Measurements from ENCODE around the gene SCARF2. TPM values are rescaled to one million over a fixed set of nuclear protein-coding genes. Genes with fewer than 3 reads are reported as not detected.
"Not testable (repeated sequence)": the region's sequence is repeated elsewhere in the genome, so short reads cannot be mapped to it uniquely, and the experiment has no call there.

The SCARF2 gene
- total RNA-seq, 2 donors from 2014 or later = 0.48 TPM; not detected in 1

- DNase-seq (ENCODE audit: low spot score) (no peak), ATAC-seq (no peak)
- H3K9me3 Mint-ChIP-seq = no peaks in the 10 kb centered on the region
- H3K4me3 Mint-ChIP-seq = no peak overlapping the region
- peaks cover 27 to 32% of the 10 kb centered on the region in 2 donors for H3K4me1 Mint-ChIP-seq (ENCODE audit: low read depth in 2 of 2)
- H3K36me3 Mint-ChIP-seq = no peaks in the 10 kb centered on the region
- H3K27me3 Mint-ChIP-seq = no peaks in the 10 kb centered on the region
- H3K27ac Mint-ChIP-seq = no peak overlapping the region
Observed at GRCh38 chr22:20399866-20400605, 37.6 kb downstream of the SCARF2 start.

- H3K9me3 Mint-ChIP-seq = no peaks in the 10 kb centered on the region
- H3K4me1 Mint-ChIP-seq (ENCODE audit: low read depth in 2 of 2) = peaks cover 21 to 27% of the 10 kb centered on the region in 2 donors
- no peaks in the 10 kb centered on the region for H3K27me3 Mint-ChIP-seq
- DNase-seq (ENCODE audit: low spot score) (no peak), ATAC-seq (no peak)
- H3K4me3 Mint-ChIP-seq = no peak overlapping the region
- H3K36me3 Mint-ChIP-seq = no peaks in the 10 kb centered on the region
- no peak overlapping the region for H3K27ac Mint-ChIP-seq
Observed at GRCh38 chr22:20398420-20398819, 39.2 kb downstream of the SCARF2 start.

GRCh38 chr22:20397498-20397897 is 40.1 kb downstream of the SCARF2 start:
- H3K36me3 Mint-ChIP-seq = no peaks in the 10 kb centered on the region
- no peak for ATAC-seq
- peaks cover 16 to 21% of the 10 kb centered on the region in 2 donors for H3K4me1 Mint-ChIP-seq (ENCODE audit: low read depth in 2 of 2)
- no peak for DNase-seq (ENCODE audit: low spot score)
- no peak overlapping the region for H3K4me3 Mint-ChIP-seq
- H3K9me3 Mint-ChIP-seq = no peaks in the 10 kb centered on the region
- H3K27ac Mint-ChIP-seq = no peak overlapping the region
- no peaks in the 10 kb centered on the region for H3K27me3 Mint-ChIP-seq

DNA sequence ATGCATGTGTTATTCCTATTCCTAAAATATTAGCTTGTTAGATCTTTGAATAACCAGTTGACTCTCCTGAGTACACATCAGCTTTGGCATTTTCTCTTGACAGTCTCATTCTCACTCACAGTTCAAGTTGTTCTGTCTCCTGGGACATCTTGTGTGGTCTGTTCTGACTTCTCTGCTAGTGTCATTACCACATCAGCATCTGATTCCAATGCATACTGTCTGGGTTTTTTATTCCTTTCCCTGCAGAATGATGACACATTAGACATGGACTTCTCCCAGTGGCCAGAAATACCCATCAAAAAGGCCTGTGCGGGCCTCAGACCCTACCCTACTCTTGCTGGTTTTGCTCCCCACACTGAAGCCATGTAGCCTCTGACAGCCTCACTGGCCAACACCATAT is 41.0 kb downstream of the SCARF2 start:
- Mint-ChIP-seq H3K9me3 (no peaks in the 10 kb centered on the region), H3K27ac (no peak overlapping the region), H3K27me3 (no peaks in the 10 kb centered on the region), H3K4me1 (ENCODE audit: low read depth in 2 of 2) (peaks cover 15 to 21% of the 10 kb centered on the region in 2 donors), H3K36me3 (no peaks in the 10 kb centered on the region), H3K4me3 (no peak overlapping the region)
- DNase-seq (ENCODE audit: low spot score) (no peak), ATAC-seq (no peak)

GRCh38 chr22:20395907-20396287 is 41.7 kb downstream of the SCARF2 start:
- DNase-seq (ENCODE audit: low spot score) = no peak
- peak overlapping the region; percentile 84 for H3K4me3 Mint-ChIP-seq
- no peak for ATAC-seq

DNA sequence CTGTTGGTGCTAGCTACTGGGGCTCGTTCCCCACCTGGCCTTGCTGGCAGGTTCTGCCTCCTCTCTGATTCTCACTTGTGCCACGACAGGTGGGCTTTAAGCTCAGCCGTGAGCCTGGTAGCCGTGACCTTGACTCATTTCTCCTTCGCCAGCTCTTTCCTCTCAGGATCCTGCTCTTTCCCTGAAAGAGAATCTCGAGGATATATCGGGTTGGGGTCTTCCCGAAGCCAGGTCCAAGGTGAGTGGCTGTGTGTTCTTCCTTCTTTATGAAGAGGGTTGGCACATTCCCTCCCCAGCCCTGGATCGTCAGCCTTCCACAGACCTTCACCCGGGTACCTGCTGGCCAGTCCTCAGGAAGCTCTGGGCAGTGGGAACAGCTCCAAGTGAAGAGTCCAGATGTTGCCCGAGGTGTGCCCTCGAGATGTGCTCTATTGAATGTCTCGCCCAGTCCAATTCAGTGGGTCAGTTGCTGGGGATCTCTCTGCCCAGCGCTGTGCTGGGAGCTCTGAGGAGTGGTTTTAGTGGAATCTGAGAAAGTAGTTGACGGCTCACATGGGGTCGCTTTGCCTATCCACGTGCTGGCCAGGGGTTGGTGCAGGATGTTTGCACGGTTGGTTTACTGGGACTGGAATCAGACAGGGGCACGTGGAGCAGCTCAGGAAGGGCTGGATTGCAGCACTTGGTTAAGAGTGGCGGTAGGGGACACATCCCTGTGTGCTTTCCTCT is 42.3 kb downstream of the SCARF2 start:
- Mint-ChIP-seq H3K4me1 (ENCODE audit: low read depth in 2 of 2) (peaks cover 13 to 21% of the 10 kb centered on the region in 2 donors), H3K9me3 (no peaks in the 10 kb centered on the region), H3K27ac (no peak overlapping the region), H3K4me3 (peak overlapping the region; percentile 84), H3K36me3 (no peaks in the 10 kb centered on the region), H3K27me3 (no peaks in the 10 kb centered on the region)
- DNase-seq (ENCODE audit: low spot score) (no peak), ATAC-seq (no peak)

More at GRCh38 chr22:20395907-20396287, 41.7 kb downstream of the SCARF2 start:
- H3K36me3 Mint-ChIP-seq = no peaks in the 10 kb centered on the region
- H3K27ac Mint-ChIP-seq = no peak overlapping the region
- no peaks in the 10 kb centered on the region for H3K9me3 Mint-ChIP-seq
- H3K4me1 Mint-ChIP-seq (ENCODE audit: low read depth in 2 of 2) = peaks cover 13 to 21% of the 10 kb centered on the region in 2 donors
- no peaks in the 10 kb centered on the region for H3K27me3 Mint-ChIP-seq

DNA sequence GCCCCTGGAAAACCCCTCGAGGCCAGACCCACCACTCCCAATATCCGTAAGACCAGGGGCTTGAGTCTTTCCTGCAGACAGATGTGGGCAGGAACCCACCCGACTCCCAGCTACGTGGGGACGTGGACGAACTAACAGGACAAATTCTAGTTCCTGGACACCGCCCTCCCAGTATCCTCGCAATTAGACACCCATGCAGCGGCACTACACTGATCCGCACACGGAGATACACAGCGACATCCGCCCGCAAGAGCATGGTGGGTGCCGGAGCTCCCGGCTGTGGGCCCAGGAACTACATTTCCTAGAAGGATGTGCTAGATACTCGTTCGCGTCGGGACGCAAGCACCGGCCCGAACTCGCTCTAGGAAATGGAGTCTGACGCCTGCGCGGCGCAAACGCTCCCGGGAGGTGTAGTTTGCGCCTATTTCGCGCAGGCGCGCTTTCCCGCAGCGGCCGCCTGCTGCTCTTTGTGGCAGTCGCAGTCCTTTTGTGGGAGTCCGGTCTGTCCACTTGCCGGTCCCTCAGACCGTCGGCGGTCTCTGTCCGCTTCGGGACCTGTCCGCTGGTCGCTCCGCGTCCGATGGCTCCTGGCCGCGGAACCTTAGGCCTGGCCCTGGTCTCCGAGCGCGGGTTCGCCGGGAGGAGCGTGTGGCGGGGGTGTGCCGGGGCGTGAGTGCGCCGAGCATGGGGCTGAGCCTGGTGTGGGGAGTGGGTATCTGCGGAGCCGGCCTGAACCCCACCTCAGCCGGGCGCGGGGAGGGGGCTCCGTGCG is 43.7 kb downstream of the SCARF2 start, which contains the start of gene ZNF74:
ZNF74 (plus strand) TSS at position 447 of the 772 bp plus-strand sequence. CDS start 478 bp downstream, outside the sequence.
- peaks cover 13 to 21% of the 10 kb centered on the region in 2 donors for H3K4me1 Mint-ChIP-seq (ENCODE audit: low read depth in 2 of 2)
- H3K27me3 Mint-ChIP-seq = no peaks in the 10 kb centered on the region
- H3K4me3 Mint-ChIP-seq = peak within 1 kb of the TSS; percentile 84
- H3K27ac Mint-ChIP-seq = peak within 1 kb of the TSS; percentile 70 to 77
- DNase-seq (ENCODE audit: low spot score) (peak; percentile 83), ATAC-seq (peak; percentile 93)
- no peaks in the 10 kb centered on the region for H3K9me3 Mint-ChIP-seq
- no peaks in the 10 kb centered on the region for H3K36me3 Mint-ChIP-seq

GRCh38 chr22:20392983-20393704 is 44.5 kb downstream of the SCARF2 start:
- Mint-ChIP-seq H3K4me3 (peak overlapping the region; percentile 84), H3K9me3 (no peaks in the 10 kb centered on the region), H3K36me3 (no peaks in the 10 kb centered on the region), H3K27me3 (no peaks in the 10 kb centered on the region), H3K4me1 (ENCODE audit: low read depth in 2 of 2) (peaks cover 13 to 21% of the 10 kb centered on the region in 2 donors), H3K27ac (peak overlapping the region; percentile 70 to 77)
- ATAC-seq = peak in 1 of 2 donors; percentile 1
- no peak for DNase-seq (ENCODE audit: low spot score)

DNA sequence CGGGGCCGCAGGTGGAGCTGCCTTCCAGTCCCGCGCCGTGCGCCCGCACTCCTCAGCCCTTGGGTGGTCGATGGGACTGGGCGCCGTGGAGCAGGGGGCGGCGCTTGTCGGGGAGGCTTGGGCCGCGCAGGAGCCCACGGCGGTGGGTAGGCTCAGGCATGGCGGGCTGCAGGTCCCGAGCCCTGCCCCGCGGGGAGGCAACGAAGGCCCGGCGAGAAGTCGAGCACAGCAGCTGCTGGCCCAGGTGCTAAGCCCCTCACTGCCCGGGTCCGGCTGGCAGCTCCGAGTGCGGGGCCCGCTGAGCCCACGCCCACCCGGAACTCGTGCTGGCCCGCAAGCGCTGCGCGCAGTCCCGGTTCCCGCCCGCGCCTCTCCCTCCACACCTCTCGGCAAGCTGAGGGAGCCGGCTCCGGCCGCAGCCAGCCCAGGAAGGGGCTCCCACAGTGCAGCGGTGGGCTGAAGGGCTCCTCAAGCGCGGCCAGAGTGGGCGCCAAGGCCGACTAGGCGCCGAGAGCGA is 45.2 kb downstream of the SCARF2 start:
- not testable (repeated sequence) for DNase-seq (ENCODE audit: low spot score); H3K36me3 Mint-ChIP-seq; H3K4me3 Mint-ChIP-seq; H3K9me3 Mint-ChIP-seq; H3K27ac Mint-ChIP-seq; H3K27me3 Mint-ChIP-seq; ATAC-seq
- H3K4me1 Mint-ChIP-seq (ENCODE audit: low read depth in 2 of 2) = peaks cover 11 to 21% of the 10 kb centered on the region in 2 donors

DNA sequence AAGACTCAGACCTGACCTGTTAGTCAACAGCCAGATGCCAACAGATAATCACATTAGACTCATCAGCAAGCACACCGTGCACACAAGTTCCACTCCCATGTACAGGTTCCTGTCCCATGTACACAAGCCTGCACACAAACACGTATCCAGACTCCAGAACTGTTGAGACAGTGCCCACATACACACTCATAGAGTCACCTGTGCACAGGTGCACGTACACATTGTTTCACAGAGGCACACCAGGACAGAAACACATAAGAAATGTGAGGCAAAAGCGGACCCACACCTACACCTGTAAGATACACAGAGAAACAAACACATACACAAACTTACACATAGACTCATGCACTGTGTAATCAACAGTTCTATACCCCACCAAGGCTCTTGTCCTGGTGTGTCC is 46.4 kb downstream of the SCARF2 start:
- Mint-ChIP-seq H3K9me3 (no peaks in the 10 kb centered on the region), H3K27me3 (no peaks in the 10 kb centered on the region), H3K4me3 (no peak overlapping the region), H3K4me1 (ENCODE audit: low read depth in 2 of 2) (peaks cover 11 to 16% of the 10 kb centered on the region in 2 donors), H3K36me3 (no peaks in the 10 kb centered on the region), H3K27ac (no peak overlapping the region)
- DNase-seq (ENCODE audit: low spot score) (no peak), ATAC-seq (no peak)

DNA sequence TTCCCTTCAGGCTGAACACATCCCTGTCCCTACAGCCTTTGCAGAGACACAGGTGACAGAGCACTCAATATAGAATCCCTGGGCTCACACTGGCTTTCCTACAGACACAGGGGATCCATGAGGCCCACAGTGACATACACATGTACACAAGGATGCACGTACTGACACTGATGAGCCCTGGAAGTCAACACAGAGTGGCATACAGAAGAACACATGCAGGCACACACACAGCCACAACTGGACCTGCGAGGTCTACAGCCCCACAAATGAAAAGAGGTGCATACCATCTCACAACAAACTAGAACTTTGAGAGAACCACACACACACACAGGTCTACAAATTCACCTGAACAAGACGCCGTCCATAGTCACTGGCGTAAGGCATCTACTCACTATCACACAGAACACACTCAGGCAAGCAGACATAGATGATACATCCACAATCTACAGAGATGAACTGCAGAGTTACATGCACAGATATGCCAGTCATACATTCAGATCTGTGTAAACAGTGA is 47.2 kb downstream of the SCARF2 start:
- peaks cover 0 to 2% of the 10 kb centered on the region in 2 donors for H3K27me3 Mint-ChIP-seq
- no peaks in the 10 kb centered on the region for H3K9me3 Mint-ChIP-seq
- no peak for DNase-seq (ENCODE audit: low spot score)
- no peak for ATAC-seq
- H3K4me3 Mint-ChIP-seq = no peak overlapping the region
- peaks cover 6 to 9% of the 10 kb centered on the region in 2 donors for H3K4me1 Mint-ChIP-seq (ENCODE audit: low read depth in 2 of 2)
- no peaks in the 10 kb centered on the region for H3K36me3 Mint-ChIP-seq
- no peak overlapping the region for H3K27ac Mint-ChIP-seq

- H3K27me3 Mint-ChIP-seq = peaks cover 0 to 2% of the 10 kb centered on the region in 2 donors
- H3K4me1 Mint-ChIP-seq (ENCODE audit: low read depth in 2 of 2) = no peaks in the 10 kb centered on the region
- H3K4me3 Mint-ChIP-seq = no peak overlapping the region
- ATAC-seq (no peak), DNase-seq (ENCODE audit: low spot score) (no peak)
- no peaks in the 10 kb centered on the region for H3K36me3 Mint-ChIP-seq
- no peak overlapping the region for H3K27ac Mint-ChIP-seq
- H3K9me3 Mint-ChIP-seq = no peaks in the 10 kb centered on the region
Observed at GRCh38 chr22:20389288-20389687, 48.3 kb downstream of the SCARF2 start.

GRCh38 chr22:20388200-20388599 is 49.4 kb downstream of the SCARF2 start:
- ATAC-seq (no peak), DNase-seq (ENCODE audit: low spot score) (no peak)
- Mint-ChIP-seq H3K4me3 (no peak overlapping the region), H3K36me3 (no peaks in the 10 kb centered on the region), H3K9me3 (no peaks in the 10 kb centered on the region), H3K27ac (no peak overlapping the region), H3K27me3 (peaks cover 0 to 2% of the 10 kb centered on the region in 2 donors), H3K4me1 (ENCODE audit: low read depth in 2 of 2) (no peaks in the 10 kb centered on the region)
